NCI-H1092 (cell line): Measurements from ENCODE around the gene ANKRD40CL.

Experiments used
- DNase-seq: peaks from one replicate; lab custom pipeline; 2025; lab: John Stamatoyannopoulos, UW

The ANKRD40CL gene

GRCh38 chr17:50715471-50715870 is 51.8 kb downstream of the ANKRD40CL start:
- no peak for DNase-seq

- DNase-seq, result no peak
These were observed 54.7 kb downstream of the ANKRD40CL start for GRCh38 chr17:50712641-50713040.
